HFFc6 (cell line): ENCODE data around the gene FGFBP1. TPM values are rescaled to one million over a fixed set of nuclear protein-coding genes. Genes with fewer than 3 reads are reported as not detected.

Experiments
- DNase-seq: peaks from one replicate; pipeline ENCODE4 v3.0.0-alpha.2; 2018
- H3K27ac Mint-ChIP-seq: 2 replicates; pipeline ENCODE4 v1.8.0; 2020; ENCODE audit warnings: mild to moderate bottlenecking, mixed read lengths
- H3K27me3 Mint-ChIP-seq: 2 replicates; pipeline ENCODE4 v1.8.0; 2021; ENCODE audit warnings: mild to moderate bottlenecking, moderate library complexity, mixed read lengths; ENCODE audit not compliant: insufficient read depth
- H3K36me3 Mint-ChIP-seq: 2 replicates; pipeline ENCODE4 v1.8.0; 2021; ENCODE audit warnings: low read depth, mixed read lengths
- H3K4me1 Mint-ChIP-seq: 2 replicates; pipeline ENCODE4 v1.8.0; 2020; ENCODE audit warnings: low read depth, mixed read lengths
- H3K4me3 Mint-ChIP-seq: 2 replicates; pipeline ENCODE4 v1.8.0; 2020; ENCODE audit warnings: mild to moderate bottlenecking, moderate library complexity, mixed read lengths
- H3K9me3 Mint-ChIP-seq: 2 replicates; pipeline ENCODE4 v1.8.0; 2020; ENCODE audit warnings: mild to moderate bottlenecking, mixed read lengths
- total RNA-seq, 6 experiments: library from RNA; stranded (reverse); fragmentation: NEBNext Ultra II Directional; extraction: Animal tissue kit (Norgen Biotek cat#: 25700); gene quantifications; 2 replicates in 1 of 6; 3 replicates in 5 of 6; pipeline ENCODE4 v1.2.3, GENCODE V29; 2021
- TF ChIP-seq, protein P1 (sequence below): fragments of 200-600 bp; sonication (generic); IDR thresholded peaks from 2 replicates; pipeline ENCODE4 v1.5.0; 2021; ENCODE audit warnings: antibody characterized with exemption, mild to moderate bottlenecking

Gene FGFBP1
- total RNA-seq, 6 experiments from 2014 or later, result not detected

GRCh38 chr4:15934259-15934658, 4.3 kb downstream of the FGFBP1 start:
- DNase-seq, result no peak
- Mint-ChIP-seq H3K9me3 (no peaks in the 10 kb centered on the region), H3K27ac (no peak overlapping the region), H3K36me3 (no peaks in the 10 kb centered on the region), H3K27me3 (peaks cover 44% of the 10 kb centered on the region), H3K4me1 (no peaks in the 10 kb centered on the region), H3K4me3 (no peak overlapping the region)
- TF ChIP-seq, protein P1, sequence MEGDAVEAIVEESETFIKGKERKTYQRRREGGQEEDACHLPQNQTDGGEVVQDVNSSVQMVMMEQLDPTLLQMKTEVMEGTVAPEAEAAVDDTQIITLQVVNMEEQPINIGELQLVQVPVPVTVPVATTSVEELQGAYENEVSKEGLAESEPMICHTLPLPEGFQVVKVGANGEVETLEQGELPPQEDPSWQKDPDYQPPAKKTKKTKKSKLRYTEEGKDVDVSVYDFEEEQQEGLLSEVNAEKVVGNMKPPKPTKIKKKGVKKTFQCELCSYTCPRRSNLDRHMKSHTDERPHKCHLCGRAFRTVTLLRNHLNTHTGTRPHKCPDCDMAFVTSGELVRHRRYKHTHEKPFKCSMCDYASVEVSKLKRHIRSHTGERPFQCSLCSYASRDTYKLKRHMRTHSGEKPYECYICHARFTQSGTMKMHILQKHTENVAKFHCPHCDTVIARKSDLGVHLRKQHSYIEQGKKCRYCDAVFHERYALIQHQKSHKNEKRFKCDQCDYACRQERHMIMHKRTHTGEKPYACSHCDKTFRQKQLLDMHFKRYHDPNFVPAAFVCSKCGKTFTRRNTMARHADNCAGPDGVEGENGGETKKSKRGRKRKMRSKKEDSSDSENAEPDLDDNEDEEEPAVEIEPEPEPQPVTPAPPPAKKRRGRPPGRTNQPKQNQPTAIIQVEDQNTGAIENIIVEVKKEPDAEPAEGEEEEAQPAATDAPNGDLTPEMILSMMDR, result no peak

DNA sequence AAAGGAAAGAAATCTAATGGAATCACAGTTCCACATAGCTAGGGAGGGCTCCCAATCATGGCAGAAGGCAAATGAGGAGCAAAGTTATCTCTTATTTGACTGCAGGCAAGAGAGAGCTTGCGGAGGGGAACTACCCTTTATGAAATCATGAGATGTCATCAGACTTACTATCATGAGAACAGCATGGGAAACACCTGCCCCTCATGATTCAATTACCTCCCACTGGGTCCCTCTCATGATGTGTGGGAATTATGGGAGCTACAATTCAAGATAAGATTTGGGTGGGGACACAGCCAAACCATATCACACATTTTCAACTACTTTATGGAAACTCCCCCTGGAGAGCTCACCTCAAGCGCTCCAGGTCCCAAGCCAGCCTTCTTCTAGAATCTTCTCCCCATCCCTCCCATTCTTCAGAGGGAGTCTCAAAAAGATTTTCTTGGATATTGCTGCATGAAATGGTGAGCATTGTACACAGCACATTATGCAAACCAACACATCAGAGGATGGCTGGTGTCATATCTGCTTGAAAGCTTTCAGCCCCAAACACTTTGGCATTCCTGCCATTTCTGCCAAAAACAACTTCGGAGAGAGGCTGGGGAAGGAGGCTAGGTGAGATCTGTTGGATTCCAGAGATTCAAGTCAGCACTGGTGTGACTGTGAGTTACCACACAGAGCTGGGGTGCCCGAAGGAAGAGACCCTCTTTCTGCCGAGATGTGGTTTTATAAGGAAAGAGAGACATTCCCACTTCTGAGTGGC, 6.9 kb downstream of the FGFBP1 start:
- H3K27me3 Mint-ChIP-seq, result peaks cover 53% of the 10 kb centered on the region
- H3K4me3 Mint-ChIP-seq, result no peak overlapping the region
- no peaks in the 10 kb centered on the region for H3K9me3 Mint-ChIP-seq
- no peaks in the 10 kb centered on the region for H3K4me1 Mint-ChIP-seq
- DNase-seq, result no peak
- no peak overlapping the region for H3K27ac Mint-ChIP-seq
- TF ChIP-seq, protein P1, result no peak
- H3K36me3 Mint-ChIP-seq, result no peaks in the 10 kb centered on the region

DNA sequence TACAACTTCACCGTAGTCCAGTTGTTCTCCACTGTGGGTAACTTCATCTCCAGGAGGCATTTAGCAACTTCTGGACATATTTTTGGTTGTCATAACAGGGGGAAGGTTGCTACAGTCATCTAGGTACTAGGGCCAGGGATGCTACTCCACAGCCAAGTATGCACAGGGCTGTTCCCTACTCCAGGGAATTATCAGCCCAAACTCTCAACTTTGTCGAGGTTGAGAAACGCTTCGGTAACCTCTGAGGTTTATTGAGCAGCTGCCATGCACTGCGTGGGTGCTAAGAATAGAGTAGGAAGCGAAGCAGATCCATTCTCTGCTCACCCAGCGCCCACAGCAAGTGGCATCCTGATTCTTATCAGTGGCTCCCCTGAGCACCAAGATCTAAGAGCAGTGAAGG, 8.2 kb downstream of the FGFBP1 start:
- no peak overlapping the region for H3K27ac Mint-ChIP-seq
- no peaks in the 10 kb centered on the region for H3K4me1 Mint-ChIP-seq
- no peaks in the 10 kb centered on the region for H3K36me3 Mint-ChIP-seq
- no peaks in the 10 kb centered on the region for H3K9me3 Mint-ChIP-seq
- DNase-seq, result no peak
- no peak overlapping the region for H3K4me3 Mint-ChIP-seq
- peaks cover 44% of the 10 kb centered on the region for H3K27me3 Mint-ChIP-seq
- TF ChIP-seq, protein P1, result no peak

DNA sequence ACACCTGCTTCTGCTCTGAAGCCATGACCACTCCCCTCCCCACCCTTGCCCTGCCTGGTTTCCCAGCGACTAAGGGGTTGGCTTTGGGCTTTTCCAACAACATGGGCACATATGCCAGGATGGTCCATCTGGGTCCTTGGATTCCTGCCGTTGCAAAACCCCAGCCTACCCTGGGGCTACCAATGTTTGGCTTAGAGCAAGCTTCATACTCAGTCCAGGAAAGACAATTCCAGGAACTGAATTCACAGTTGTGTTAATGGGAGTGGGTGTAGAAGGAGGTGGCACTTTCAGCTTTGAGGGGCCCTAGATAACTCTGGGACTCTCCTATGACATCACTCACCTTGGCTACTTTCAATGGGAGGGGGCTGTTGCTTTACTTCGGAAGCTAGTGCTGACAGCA, 9.0 kb downstream of the FGFBP1 start:
- no peak overlapping the region for H3K27ac Mint-ChIP-seq
- no peaks in the 10 kb centered on the region; the same call in 1 of the 2 replicates for H3K36me3 Mint-ChIP-seq
- DNase-seq, result no peak
- H3K27me3 Mint-ChIP-seq, result peaks cover 40% of the 10 kb centered on the region
- TF ChIP-seq, protein P1, result no peak
- no peaks in the 10 kb centered on the region for H3K4me1 Mint-ChIP-seq
- no peak overlapping the region for H3K4me3 Mint-ChIP-seq
- no peaks in the 10 kb centered on the region for H3K9me3 Mint-ChIP-seq

DNA sequence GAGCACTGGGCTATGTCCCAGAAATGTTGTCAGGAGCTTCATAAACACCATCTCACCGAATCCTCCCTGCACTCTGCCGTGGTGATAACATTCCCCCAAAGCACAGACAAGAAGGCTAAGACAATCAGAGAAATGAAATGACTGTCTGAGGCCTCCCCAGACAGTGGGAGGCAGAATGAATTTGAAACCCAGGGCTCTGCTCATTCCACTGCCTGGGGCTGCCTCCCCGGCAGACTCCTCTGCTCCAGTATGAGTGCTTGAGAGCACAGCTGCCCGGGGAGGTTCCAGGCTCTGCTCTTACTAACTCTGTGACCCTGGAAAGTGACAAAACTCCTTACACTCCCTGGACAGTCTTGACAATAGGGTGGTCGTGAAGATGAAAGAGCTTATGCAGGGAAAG, 9.7 kb downstream of the FGFBP1 start:
- Mint-ChIP-seq H3K4me1 (no peaks in the 10 kb centered on the region), H3K27me3 (peaks cover 38% of the 10 kb centered on the region), H3K4me3 (no peak overlapping the region), H3K9me3 (no peaks in the 10 kb centered on the region), H3K36me3 (no peaks in the 10 kb centered on the region; the same call in 1 of the 2 replicates), H3K27ac (no peak overlapping the region)
- TF ChIP-seq, protein P1, result no peak
- no peak for DNase-seq
